Measurements from ENCODE around the gene GALNTL6.

DNA sequence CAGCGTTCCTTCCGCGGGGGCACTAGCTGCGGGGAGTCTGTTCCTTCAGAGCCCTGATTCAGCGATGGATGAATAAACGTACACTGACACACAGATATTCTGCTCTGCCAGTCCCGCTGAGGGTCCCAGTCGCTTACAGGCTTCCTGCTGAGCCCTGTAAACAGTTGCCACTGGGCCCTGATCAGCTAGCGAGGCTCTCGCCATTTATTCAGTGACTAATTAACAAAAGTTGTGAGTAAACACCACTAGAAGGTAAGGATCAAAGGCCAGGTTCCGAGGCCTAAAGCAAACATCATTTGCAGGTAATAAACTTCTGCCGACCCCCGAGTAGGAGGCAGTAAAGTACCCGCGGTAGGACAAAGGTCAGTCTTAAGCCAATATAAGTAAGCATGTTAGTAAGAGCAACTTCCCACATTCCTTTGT is 912.8 kb downstream of the GALNTL6 start:
- TF ChIP-seq, protein P1, sequence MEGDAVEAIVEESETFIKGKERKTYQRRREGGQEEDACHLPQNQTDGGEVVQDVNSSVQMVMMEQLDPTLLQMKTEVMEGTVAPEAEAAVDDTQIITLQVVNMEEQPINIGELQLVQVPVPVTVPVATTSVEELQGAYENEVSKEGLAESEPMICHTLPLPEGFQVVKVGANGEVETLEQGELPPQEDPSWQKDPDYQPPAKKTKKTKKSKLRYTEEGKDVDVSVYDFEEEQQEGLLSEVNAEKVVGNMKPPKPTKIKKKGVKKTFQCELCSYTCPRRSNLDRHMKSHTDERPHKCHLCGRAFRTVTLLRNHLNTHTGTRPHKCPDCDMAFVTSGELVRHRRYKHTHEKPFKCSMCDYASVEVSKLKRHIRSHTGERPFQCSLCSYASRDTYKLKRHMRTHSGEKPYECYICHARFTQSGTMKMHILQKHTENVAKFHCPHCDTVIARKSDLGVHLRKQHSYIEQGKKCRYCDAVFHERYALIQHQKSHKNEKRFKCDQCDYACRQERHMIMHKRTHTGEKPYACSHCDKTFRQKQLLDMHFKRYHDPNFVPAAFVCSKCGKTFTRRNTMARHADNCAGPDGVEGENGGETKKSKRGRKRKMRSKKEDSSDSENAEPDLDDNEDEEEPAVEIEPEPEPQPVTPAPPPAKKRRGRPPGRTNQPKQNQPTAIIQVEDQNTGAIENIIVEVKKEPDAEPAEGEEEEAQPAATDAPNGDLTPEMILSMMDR (conservative IDR thresholded peaks at IDR 0.05; ENCODE audit: low read length), result no peak
- no peak for TF ChIP-seq EZH2phosphoT487 (IDR thresholded peaks at IDR 0.05; ENCODE audit: borderline replicate concordance)
